H9 (cell line): ENCODE measurements around the gene ARFGEF2. TPM values are rescaled to one million over a fixed set of nuclear protein-coding genes. Genes with fewer than 3 reads are reported as not detected.

Source experiments
- DNase-seq: peaks from one replicate; pipeline ENCODE4 v3.0.0-alpha.2; 2017
- H2AFZ ChIP-seq: one replicate; pipeline ENCODE4 v1.6.1; 2013; ENCODE audit warnings: mild to moderate bottlenecking, low read length, control low read depth, moderate library complexity
- H2AK5ac ChIP-seq: 2 replicates; pipeline ENCODE4 v1.6.1; 2013; ENCODE audit warnings: low read length, control low read depth, mixed read lengths; ENCODE audit not compliant: insufficient read length
- H2BK120ac ChIP-seq: one replicate; pipeline ENCODE4 v1.6.1; 2013; ENCODE audit warnings: low read depth, mild to moderate bottlenecking, low read length, control low read depth, inconsistent platforms; ENCODE audit not compliant: poor library complexity, severe bottlenecking
- H2BK12ac ChIP-seq: 2 replicates; pipeline ENCODE4 v1.6.1; 2013; ENCODE audit warnings: low read length, control low read depth, mixed read lengths, low read depth; ENCODE audit not compliant: insufficient read length
- H2BK15ac ChIP-seq: 2 replicates; pipeline ENCODE4 v1.6.1; 2013; ENCODE audit warnings: low read depth, low read length, control low read depth
- H2BK20ac ChIP-seq: one replicate; pipeline ENCODE4 v1.6.1; 2013; ENCODE audit warnings: low read depth, mild to moderate bottlenecking, low read length, control low read depth, inconsistent platforms; ENCODE audit not compliant: poor library complexity, severe bottlenecking
- H2BK5ac ChIP-seq: 2 replicates; pipeline ENCODE4 v1.6.1; 2013; ENCODE audit warnings: low read length, control low read depth, mixed read lengths; ENCODE audit not compliant: insufficient read length
- H3K14ac ChIP-seq: 2 replicates; pipeline ENCODE4 v1.6.1; 2013; ENCODE audit warnings: low read length, control low read depth; ENCODE audit not compliant: insufficient read depth
- H3K18ac ChIP-seq: 2 replicates; pipeline ENCODE4 v1.6.1; 2013; ENCODE audit warnings: low read depth, mild to moderate bottlenecking, mixed read lengths, low read length, control low read depth; ENCODE audit not compliant: insufficient read length
- H3K23ac ChIP-seq: 2 replicates; pipeline ENCODE4 v1.6.1; 2013; ENCODE audit warnings: low read length, control low read depth, mixed read lengths, low read depth; ENCODE audit not compliant: insufficient read length
- H3K23me2 ChIP-seq: 2 replicates; pipeline ENCODE4 v1.6.1; 2013; ENCODE audit warnings: low read depth, mild to moderate bottlenecking, mixed read lengths, low read length, control low read depth; ENCODE audit not compliant: insufficient read length, poor library complexity, severe bottlenecking
- H3K27ac ChIP-seq: 2 replicates; pipeline ENCODE4 v1.5.1; 2013; ENCODE audit warnings: low read length, control low read depth, mixed read lengths, low read depth; ENCODE audit not compliant: insufficient read length
- H3K27me3 ChIP-seq: 2 replicates; pipeline ENCODE4 v1.6.1; 2013; ENCODE audit warnings: low read length, control low read depth, inconsistent platforms; ENCODE audit not compliant: insufficient read depth
- H3K4ac ChIP-seq: 2 replicates; pipeline ENCODE4 v1.6.1; 2013; ENCODE audit warnings: low read depth, mild to moderate bottlenecking, control low read depth, inconsistent platforms, low read length, moderate library complexity
- H3K4me1 ChIP-seq: 2 replicates; pipeline ENCODE4 v1.6.1; 2013; ENCODE audit warnings: low read length, control low read depth, inconsistent platforms; ENCODE audit not compliant: insufficient read depth
- H3K4me2 ChIP-seq: 2 replicates; pipeline ENCODE4 v1.6.1; 2013; ENCODE audit warnings: low read length, control low read depth, mixed read lengths; ENCODE audit not compliant: insufficient read length, insufficient read depth
- H3K56ac ChIP-seq: 2 replicates; pipeline ENCODE4 v1.6.1; 2013; ENCODE audit warnings: low read depth, mild to moderate bottlenecking, mixed read lengths, low read length, control low read depth; ENCODE audit not compliant: insufficient read length
- H3K79me1 ChIP-seq: 2 replicates; pipeline ENCODE4 v1.6.1; 2013; ENCODE audit warnings: low read depth, mild to moderate bottlenecking, moderate library complexity, low read length, control low read depth, inconsistent platforms; ENCODE audit not compliant: insufficient read depth, poor library complexity, severe bottlenecking
- H3K79me2 ChIP-seq: 2 replicates; pipeline ENCODE4 v1.6.1; 2013; ENCODE audit warnings: low read length, control low read depth, inconsistent platforms; ENCODE audit not compliant: insufficient read depth
- H3K9ac ChIP-seq: 2 replicates; pipeline ENCODE4 v1.6.1; 2013; ENCODE audit warnings: low read length, control low read depth, mixed read lengths; ENCODE audit not compliant: insufficient read length; ENCODE audit errors: extremely low read depth
- H3K9me3 ChIP-seq: one replicate; pipeline ENCODE4 v1.6.1; 2013; ENCODE audit warnings: low read depth, low read length, inconsistent platforms; ENCODE audit not compliant: control insufficient read depth
- H3T11ph ChIP-seq: one replicate; pipeline ENCODE4 v1.6.1; 2013; ENCODE audit warnings: mild to moderate bottlenecking, low read length, control low read depth, inconsistent platforms
- H4K20me1 ChIP-seq: one replicate; pipeline ENCODE4 v1.6.1; 2013; ENCODE audit not compliant: control insufficient read depth, insufficient read length, insufficient read depth
- H4K5ac ChIP-seq: 2 replicates; pipeline ENCODE4 v1.6.1; 2013; ENCODE audit warnings: low read depth, mild to moderate bottlenecking, mixed read lengths, low read length, control low read depth; ENCODE audit not compliant: insufficient read length
- H4K8ac ChIP-seq: replicated peaks from 2 replicates; pipeline ENCODE4 v1.6.1; 2013; ENCODE audit warnings: low read length, control low read depth, mixed read lengths, low read depth; ENCODE audit not compliant: insufficient read length
- H4K91ac ChIP-seq: 2 replicates; pipeline ENCODE4 v1.6.1; 2013; ENCODE audit warnings: low read depth, mild to moderate bottlenecking, moderate library complexity, mixed read lengths, low read length, control low read depth; ENCODE audit not compliant: insufficient read length
- H3K27ac Mint-ChIP-seq, 3 experiments: 2 replicates in 2 of 3; 3 replicates in 1 of 3; pipeline ENCODE4 v1.8.0; 2020 to 2021; ENCODE audit warnings: mixed read lengths in 3 of 3, mild to moderate bottlenecking in 1 of 3, moderate library complexity in 1 of 3
- H3K27me3 Mint-ChIP-seq: 2 replicates; pipeline ENCODE4 v1.8.0; 2021; ENCODE audit warnings: low read depth, mild to moderate bottlenecking, moderate library complexity, mixed read lengths
- H3K36me3 Mint-ChIP-seq, 3 experiments: 2 replicates in 2 of 3; 3 replicates in 1 of 3; pipeline ENCODE4 v1.8.0; 2020 to 2021; ENCODE audit warnings: low read depth in 3 of 3, mixed read lengths in 3 of 3; ENCODE audit not compliant: insufficient read depth in 1 of 3
- H3K4me1 Mint-ChIP-seq, 2 experiments: 2 replicates each; pipeline ENCODE4 v1.8.0; 2020; ENCODE audit warnings: mixed read lengths in 2 of 2
- H3K4me3 Mint-ChIP-seq, 2 experiments: 2 replicates in 1 of 2; 3 replicates in 1 of 2; pipeline ENCODE4 v1.8.0; 2020 to 2021; ENCODE audit warnings: mild to moderate bottlenecking in 2 of 2, mixed read lengths in 2 of 2, moderate library complexity in 1 of 2
- H3K9me3 Mint-ChIP-seq, 2 experiments: 2 replicates in 1 of 2; 3 replicates in 1 of 2; pipeline ENCODE4 v1.8.0; 2020; ENCODE audit warnings: mild to moderate bottlenecking in 2 of 2, mixed read lengths in 2 of 2, moderate library complexity in 1 of 2
- CTCF ChIP-seq: fragments of 200-600 bp; sonication (generic); conservative IDR thresholded peaks from 3 replicates; pipeline ENCODE4 v1.8.0; 2021; ENCODE audit warnings: antibody characterized with exemption, mild to moderate bottlenecking
- WGBS: extraction: QIAGEN DNeasy Blood & Tissue Kit; methylation state at CpG from one replicate; pipeline ENCODE4 v1.1.7; 2013; ENCODE audit warnings: missing lambda C conversion rate, low lambda C conversion rate, mixed read lengths; ENCODE audit not compliant: insufficient read length; ENCODE audit errors: extremely low coverage; 5-methylcytosine and 5-hydroxymethylcytosine counted together
- total RNA-seq: library from RNA; stranded (reverse); gene quantifications from 2 replicates; pipeline ENCODE4 v1.2.1, GENCODE V29; 2021

Gene ARFGEF2
- total RNA-seq, 1 experiment from 2014 or later = 16.6 TPM

- Mint-ChIP-seq H3K9me3 (no peaks in the 10 kb centered on the region), H3K4me1 (no peaks in the 10 kb centered on the region), H3K36me3 (peaks cover 7 to 59% (median 38%) of the 10 kb centered on the region in 3 experiments; a peak in 6 of 7 replicates), H3K27ac (no peak overlapping the region), H3K4me3 (no peak overlapping the region), H3K27me3 (no peaks in the 10 kb centered on the region)
- TF ChIP-seq CTCF = no peak
- no peaks in the 10 kb centered on the region for H3K79me1 ChIP-seq
- DNase-seq = no peak
- H4K8ac ChIP-seq = no peak overlapping the region
- H3K9me3 ChIP-seq = no peaks in the 10 kb centered on the region
- H2BK5ac ChIP-seq = no peak overlapping the region
- H2AFZ ChIP-seq = no peak overlapping the region
- no peak overlapping the region for H3K23ac ChIP-seq
- no peaks in the 10 kb centered on the region for H3K79me2 ChIP-seq
- WGBS = no CpG with 5 or more reads among the region's 1 CpG
- no peak overlapping the region for H3K27ac ChIP-seq
- H2BK20ac ChIP-seq = no peak overlapping the region
- no peak overlapping the region for H2BK12ac ChIP-seq
- H3K4ac ChIP-seq = no peak overlapping the region
- no peak overlapping the region for H3K9ac ChIP-seq
- no peak overlapping the region for H4K5ac ChIP-seq
- H4K91ac ChIP-seq = no peak overlapping the region
- no peak overlapping the region for H2BK15ac ChIP-seq
- H3K23me2 ChIP-seq = no peaks in the 10 kb centered on the region
- H3K4me1 ChIP-seq = no peaks in the 10 kb centered on the region
- H3K27me3 ChIP-seq = no peaks in the 10 kb centered on the region
- H3K14ac ChIP-seq = no peak overlapping the region
- no peak overlapping the region for H3K18ac ChIP-seq
- no peaks in the 10 kb centered on the region for H4K20me1 ChIP-seq
- no peak overlapping the region for H3T11ph ChIP-seq
- H2BK120ac ChIP-seq = no peak overlapping the region
- no peak overlapping the region for H3K56ac ChIP-seq
- no peak overlapping the region for H3K4me2 ChIP-seq
- no peak overlapping the region for H2AK5ac ChIP-seq
Measured at GRCh38 chr20:49029203-49029602, 107.7 kb downstream of the ARFGEF2 start.
